Activated CD8-positive, alpha-beta T cell treated with anti-CD3 and anti-CD28 coated beads, Interleukin-2, amount 10 ng/mL, durations not matched to agents 7 days and 5 days (primary cell): ENCODE results near the gene SGCA. TPM values are rescaled to one million over a fixed set of nuclear protein-coding genes. Genes with fewer than 3 reads are reported as not detected.

ENCODE experiments used
- ATAC-seq: fragments of 150-1000 bp; cut with Tn5 transposase; one replicate; pipeline ENCODE4 v1.10.0; 2021; ENCODE audit warnings: moderate library complexity
- CTCF ChIA-PET: fragments of 350-600 bp; sonication (Branson Sonifier 250); formaldehyde crosslinking; loops from one replicate; lab custom pipeline; 2021; ENCODE audit warnings: antibody characterized with exemption; lab: Charles Lee
- POLR2A ChIA-PET: fragments of 350-600 bp; sonication (Branson Sonifier 250); formaldehyde crosslinking; loops from one replicate; lab custom pipeline; 2021; ENCODE audit warnings: antibody characterized with exemption; lab: Charles Lee
- DNase-seq: peaks from one replicate; pipeline ENCODE4 v3.0.0-alpha.2; 2020
- H3K27ac Mint-ChIP-seq: one replicate; pipeline ENCODE4 v1.8.0; 2021; ENCODE audit warnings: mild to moderate bottlenecking, mixed read lengths
- H3K27me3 Mint-ChIP-seq: one replicate; pipeline ENCODE4 v1.8.0; 2021; ENCODE audit warnings: low read depth, mixed read lengths
- H3K36me3 Mint-ChIP-seq: one replicate; pipeline ENCODE4 v1.8.0; 2021; ENCODE audit warnings: low read depth, mixed read lengths
- H3K4me1 Mint-ChIP-seq: one replicate; pipeline ENCODE4 v1.8.0; 2021; ENCODE audit warnings: low read depth, mixed read lengths
- H3K4me3 Mint-ChIP-seq: one replicate; pipeline ENCODE4 v1.8.0; 2021; ENCODE audit warnings: mild to moderate bottlenecking, mixed read lengths
- H3K9me3 Mint-ChIP-seq: one replicate; pipeline ENCODE4 v1.8.0; 2022; ENCODE audit warnings: mixed read lengths; ENCODE audit not compliant: insufficient read depth
- total RNA-seq, 2 experiments: library from RNA; stranded (reverse); gene quantifications; one replicate each; pipeline ENCODE4 v1.2.3, GENCODE V29; 2021

SGCA gene
- total RNA-seq, 2 experiments from 2014 or later, result not detected

GRCh38 chr17:50201276-50201854, 35.6 kb downstream of the SGCA start, which contains the start of gene COL1A1:
Gene COL1A1, minus strand, starts transcription at chr17:50201631. Its CDS starts 118 bp downstream, at chr17:50201513.
- POLR2A ChIA-PET, result no interaction called here
- ATAC-seq (no peak), DNase-seq (no peak)
- CTCF ChIA-PET, result interaction anchor here (0.7 to 6.0 kb wide), 22 partner anchors 8 to 197 kb away, joined by 3 to 191 read pairs (median 10); partner anchors contain the start of genes PDK2, SGCA and TMEM92
- peak within 1 kb of the TSS; percentile 70 for H3K4me3 Mint-ChIP-seq
- H3K9me3 Mint-ChIP-seq, result no peaks in the 10 kb centered on the region
- no peaks in the 10 kb centered on the region for H3K36me3 Mint-ChIP-seq
- H3K27me3 Mint-ChIP-seq, result peaks cover 46% of the 10 kb centered on the region
- peaks cover 20% of the 10 kb centered on the region for H3K4me1 Mint-ChIP-seq
- no peak within 1 kb of the TSS for H3K27ac Mint-ChIP-seq

GRCh38 chr17:50203086-50203485, 37.3 kb downstream of the SGCA start:
- Mint-ChIP-seq H3K9me3 (no peaks in the 10 kb centered on the region), H3K27ac (no peak overlapping the region), H3K27me3 (peaks cover 55% of the 10 kb centered on the region), H3K4me1 (peaks cover 24% of the 10 kb centered on the region), H3K36me3 (no peaks in the 10 kb centered on the region), H3K4me3 (no peak overlapping the region)
- no peak for DNase-seq
- ATAC-seq, result no peak
- ChIA-PET POLR2A (no interaction called here), CTCF (interaction anchor here (3.7 to 6.0 kb wide), 3 partner anchors 13 to 92 kb away, joined by 100 to 191 read pairs (median 148); partner anchors contain the start of gene TMEM92)

- Mint-ChIP-seq H3K9me3 (no peaks in the 10 kb centered on the region), H3K4me3 (no peak overlapping the region), H3K27ac (no peak overlapping the region), H3K36me3 (no peaks in the 10 kb centered on the region), H3K4me1 (peaks cover 22% of the 10 kb centered on the region), H3K27me3 (peaks cover 52% of the 10 kb centered on the region)
- no peak for ATAC-seq
- no peak for DNase-seq
- POLR2A ChIA-PET, result no interaction called here
- CTCF ChIA-PET, result interaction anchor here (0.7 to 6.0 kb wide), 4 partner anchors 67 to 112 kb away, joined by 3 to 191 read pairs (median 76); partner anchors contain the start of gene TMEM92
Observed at GRCh38 chr17:50203604-50204345, 38.0 kb downstream of the SGCA start.

GRCh38 chr17:50204431-50204830, 38.6 kb downstream of the SGCA start:
- Mint-ChIP-seq H3K27me3 (peaks cover 56% of the 10 kb centered on the region), H3K36me3 (no peaks in the 10 kb centered on the region), H3K27ac (no peak overlapping the region), H3K4me3 (no peak overlapping the region), H3K9me3 (no peaks in the 10 kb centered on the region), H3K4me1 (peaks cover 22% of the 10 kb centered on the region)
- no peak for ATAC-seq
- ChIA-PET POLR2A (no interaction called here), CTCF (interaction anchor here (0.7 to 6.0 kb wide), 4 partner anchors 67 to 112 kb away, joined by 3 to 191 read pairs (median 76); partner anchors contain the start of gene TMEM92)
- no peak for DNase-seq

- Mint-ChIP-seq H3K4me3 (no peak overlapping the region), H3K9me3 (no peaks in the 10 kb centered on the region), H3K4me1 (peaks cover 15% of the 10 kb centered on the region), H3K36me3 (no peaks in the 10 kb centered on the region), H3K27ac (no peak overlapping the region), H3K27me3 (peaks cover 57% of the 10 kb centered on the region)
- ChIA-PET CTCF (interaction anchor here (1.1 to 6.0 kb wide), 2 partner anchors 36 to 89 kb away, joined by 5 to 148 read pairs; no protein-coding TSS in a partner anchor), POLR2A (no interaction called here)
- ATAC-seq (no peak), DNase-seq (no peak)
Observed at GRCh38 chr17:50205111-50205962, 39.5 kb downstream of the SGCA start.

- no peak for ATAC-seq
- H3K4me3 Mint-ChIP-seq, result no peak overlapping the region
- peaks cover 8% of the 10 kb centered on the region for H3K4me1 Mint-ChIP-seq
- POLR2A ChIA-PET, result no interaction called here
- H3K27ac Mint-ChIP-seq, result no peak overlapping the region
- no peak for DNase-seq
- no peaks in the 10 kb centered on the region for H3K36me3 Mint-ChIP-seq
- peaks cover 53% of the 10 kb centered on the region for H3K27me3 Mint-ChIP-seq
- CTCF ChIA-PET, result interaction anchor here (1.1 kb wide), 1 partner anchor 37 kb away, joined by 5 read pairs; no protein-coding TSS in a partner anchor
- H3K9me3 Mint-ChIP-seq, result no peaks in the 10 kb centered on the region
Observed at GRCh38 chr17:50205963-50206505, 40.2 kb downstream of the SGCA start.

GRCh38 chr17:50206604-50207293, 40.9 kb downstream of the SGCA start:
- H3K27me3 Mint-ChIP-seq, result peaks cover 54% of the 10 kb centered on the region
- no peak for ATAC-seq
- POLR2A ChIA-PET, result no interaction called here
- no peaks in the 10 kb centered on the region for H3K9me3 Mint-ChIP-seq
- no peak for DNase-seq
- CTCF ChIA-PET, result interaction anchor here (0.8 kb wide), 1 partner anchor 12 kb away, joined by 4 read pairs; no protein-coding TSS in a partner anchor
- H3K4me3 Mint-ChIP-seq, result no peak overlapping the region
- H3K27ac Mint-ChIP-seq, result no peak overlapping the region
- no peaks in the 10 kb centered on the region for H3K36me3 Mint-ChIP-seq
- peaks cover 4% of the 10 kb centered on the region for H3K4me1 Mint-ChIP-seq

GRCh38 chr17:50207315-50207714, 41.5 kb downstream of the SGCA start:
- CTCF ChIA-PET, result interaction anchor here (0.8 kb wide), 1 partner anchor 11 kb away, joined by 4 read pairs; no protein-coding TSS in a partner anchor
- POLR2A ChIA-PET, result no interaction called here
- H3K36me3 Mint-ChIP-seq, result no peaks in the 10 kb centered on the region
- DNase-seq (no peak), ATAC-seq (no peak)
- H3K27ac Mint-ChIP-seq, result no peak overlapping the region
- H3K4me3 Mint-ChIP-seq, result no peak overlapping the region
- H3K9me3 Mint-ChIP-seq, result no peaks in the 10 kb centered on the region
- peaks cover 4% of the 10 kb centered on the region for H3K4me1 Mint-ChIP-seq
- H3K27me3 Mint-ChIP-seq, result peaks cover 52% of the 10 kb centered on the region

- H3K9me3 Mint-ChIP-seq, result no peaks in the 10 kb centered on the region
- no peaks in the 10 kb centered on the region for H3K36me3 Mint-ChIP-seq
- ChIA-PET CTCF (interaction anchor here (0.8 kb wide), 1 partner anchor 10 kb away, joined by 4 read pairs; no protein-coding TSS in a partner anchor), POLR2A (no interaction called here)
- DNase-seq, result no peak
- H3K27me3 Mint-ChIP-seq, result peaks cover 49% of the 10 kb centered on the region
- ATAC-seq, result no peak
- no peak overlapping the region for H3K27ac Mint-ChIP-seq
- peaks cover 10% of the 10 kb centered on the region for H3K4me1 Mint-ChIP-seq
- no peak overlapping the region for H3K4me3 Mint-ChIP-seq
Observed at GRCh38 chr17:50207792-50208567, 42.2 kb downstream of the SGCA start.

- no peak for DNase-seq
- no peaks in the 10 kb centered on the region for H3K9me3 Mint-ChIP-seq
- POLR2A ChIA-PET, result interaction anchor here (0.5 kb wide), 1 partner anchor 59 kb away, joined by 3 read pairs; no protein-coding TSS in a partner anchor
- no peaks in the 10 kb centered on the region for H3K36me3 Mint-ChIP-seq
- no peak overlapping the region for H3K27ac Mint-ChIP-seq
- peaks cover 51% of the 10 kb centered on the region for H3K27me3 Mint-ChIP-seq
- ATAC-seq, result no peak
- H3K4me3 Mint-ChIP-seq, result no peak overlapping the region
- CTCF ChIA-PET, result no interaction called here
- H3K4me1 Mint-ChIP-seq, result peaks cover 14% of the 10 kb centered on the region
Observed at GRCh38 chr17:50208611-50209061, 42.8 kb downstream of the SGCA start.
